ENCODE results near the gene GNB1. TPM values are rescaled to one million over a fixed set of nuclear protein-coding genes. Genes with fewer than 3 reads are reported as not detected.

GNB1 gene
- total RNA-seq, 1 donor from 2014 or later, result 280 TPM

DNA sequence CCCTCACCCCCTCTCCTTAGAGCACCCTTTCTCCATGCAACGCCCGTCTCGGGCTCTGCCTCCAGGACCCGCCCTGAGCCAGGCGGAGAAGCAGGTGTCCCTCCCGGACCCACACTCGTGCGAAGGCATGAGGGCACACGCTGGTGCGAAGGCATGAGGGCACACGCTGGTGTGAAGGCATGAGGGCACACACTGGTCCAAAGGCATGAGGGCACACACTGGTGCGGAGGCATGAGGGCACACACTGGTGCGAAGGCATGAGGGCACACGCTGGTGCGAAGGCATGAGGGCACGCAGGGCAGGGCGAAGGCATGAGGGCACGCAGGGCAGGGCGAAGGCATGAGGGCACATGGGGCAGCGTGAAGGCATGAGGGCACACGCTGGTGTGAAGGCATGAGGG is 34.0 kb upstream of the GNB1 start:
- intact Hi-C loops (cut with DNase I), result no loop called here
- DNase-seq (ENCODE audit: low spot score) (no peak), ATAC-seq (no peak)

DNA sequence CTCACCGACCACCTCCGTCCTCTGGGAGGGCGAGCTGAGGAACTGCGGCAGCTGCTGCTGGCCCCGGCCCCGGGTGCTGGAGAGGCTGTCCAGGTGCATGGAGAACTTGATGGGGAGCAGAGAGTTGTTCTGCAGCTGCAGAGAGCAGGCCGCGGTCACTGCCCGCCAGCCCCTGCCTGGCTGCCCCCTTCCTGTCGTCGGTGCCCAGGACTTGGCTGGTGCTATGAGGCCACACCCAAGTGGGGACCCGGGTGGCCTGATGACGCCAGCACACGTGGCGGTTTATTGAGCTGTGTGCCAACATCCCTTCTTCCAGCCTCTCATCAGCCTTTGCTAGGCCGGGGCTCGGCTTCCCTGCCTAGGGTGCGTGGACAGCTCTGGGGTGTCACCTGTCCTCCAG is 33.5 kb upstream of the GNB1 start:
- intact Hi-C loops (cut with DNase I), result no loop called here
- no peak for ATAC-seq
- DNase-seq (ENCODE audit: low spot score), result no peak

DNA sequence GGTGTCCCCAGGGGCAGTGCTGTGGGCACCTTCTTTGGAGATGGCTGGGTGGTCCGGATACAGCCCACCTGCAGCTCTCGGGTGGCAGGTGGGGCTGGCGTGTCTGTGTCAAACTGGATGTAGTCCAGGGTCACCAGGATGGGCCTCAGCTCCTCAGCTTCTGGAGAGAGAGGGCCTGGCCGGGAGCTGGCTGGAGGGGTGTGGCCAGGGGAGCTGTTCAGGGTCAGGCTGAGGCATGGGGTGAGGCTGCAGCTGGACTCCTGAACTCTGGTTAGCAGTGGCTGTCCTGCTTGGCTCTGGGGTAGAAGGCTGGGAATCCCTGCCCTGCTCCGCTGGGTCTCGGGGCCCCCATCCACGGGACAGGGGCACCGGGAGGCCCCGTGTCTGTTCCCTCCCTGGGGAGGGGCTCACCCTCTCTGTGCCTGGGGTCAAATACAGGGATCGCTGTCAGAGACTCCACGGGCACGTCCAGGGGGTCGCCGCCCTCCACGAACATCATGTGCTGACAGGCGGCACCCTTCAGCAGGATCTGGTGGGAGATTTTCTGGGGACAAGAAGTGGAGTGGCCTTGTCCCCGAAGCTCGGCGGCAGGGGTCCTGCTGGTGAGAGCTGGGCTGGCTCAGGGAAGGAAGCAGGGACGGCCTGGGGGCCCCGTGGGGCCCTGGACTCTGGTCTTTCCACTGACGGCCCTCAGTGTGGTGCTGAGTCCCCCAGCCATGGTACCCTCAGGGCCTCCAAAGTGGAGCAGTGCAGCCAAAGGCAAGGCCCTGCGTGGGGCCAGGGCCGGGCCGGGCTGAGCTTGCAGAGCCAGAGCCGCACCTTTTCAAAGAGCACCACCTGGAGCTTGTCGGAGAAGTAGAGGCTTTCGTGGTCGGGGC is 32.3 kb upstream of the GNB1 start:
- intact Hi-C loops (cut with DNase I), result no loop called here
- ATAC-seq (no peak), DNase-seq (ENCODE audit: low spot score) (peak; percentile 59)

DNA sequence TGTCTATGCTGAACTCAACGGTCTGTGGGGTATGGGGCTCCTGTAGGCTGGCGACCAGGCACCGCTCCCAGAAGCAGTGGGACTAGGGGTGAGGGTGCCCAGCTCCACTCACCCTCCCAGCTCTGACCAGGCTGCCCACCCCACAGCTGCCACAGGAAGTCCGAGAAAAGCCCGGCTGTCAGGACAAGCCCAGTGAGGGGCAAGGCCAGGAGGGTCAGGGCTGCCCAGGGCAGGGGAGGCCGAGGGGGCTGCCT is 31.7 kb upstream of the GNB1 start:
- no peak for ATAC-seq
- DNase-seq (ENCODE audit: low spot score), result no peak

DNA sequence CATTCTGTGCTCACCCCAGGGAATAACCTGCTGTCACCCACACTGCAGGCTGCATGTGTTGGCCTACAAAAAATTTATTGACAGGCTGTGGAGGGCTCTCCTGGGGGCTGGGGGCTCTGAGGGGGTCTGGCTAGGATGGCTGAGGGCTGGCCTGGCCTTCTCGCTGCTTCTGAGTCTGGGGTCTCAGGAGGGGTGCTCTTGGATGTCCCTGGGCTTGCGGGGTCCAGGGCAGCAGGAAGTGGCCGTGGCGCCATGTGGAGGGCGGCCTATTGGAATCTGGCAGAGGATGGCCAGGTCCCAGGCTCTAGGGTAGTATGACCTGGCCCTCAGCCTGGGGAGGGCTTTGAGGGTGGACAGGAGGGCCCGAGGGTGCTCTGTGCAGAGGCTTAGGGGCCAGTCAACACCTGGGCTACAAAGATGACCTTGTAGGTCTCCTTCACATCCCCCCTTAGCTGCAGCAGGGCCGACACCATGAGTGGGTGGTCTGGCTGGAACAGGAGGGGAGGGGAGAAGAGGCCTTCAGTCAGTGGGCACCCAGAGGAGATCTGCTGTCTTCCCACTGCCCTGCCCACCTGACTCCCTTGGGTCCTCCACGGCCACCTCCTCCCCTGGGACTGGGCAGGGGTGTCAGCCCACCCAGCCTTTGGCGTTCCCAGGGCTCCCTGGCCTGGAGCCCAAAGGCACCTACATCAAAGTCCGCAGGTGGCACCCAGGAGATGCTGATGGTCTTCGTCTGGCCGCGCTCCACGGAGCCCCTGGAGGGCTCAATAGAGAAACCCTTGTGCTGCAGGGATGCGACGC is 31.2 kb upstream of the GNB1 start:
- ATAC-seq (no peak), DNase-seq (ENCODE audit: low spot score) (peak; percentile 62)
- intact Hi-C loops (cut with DNase I), result no loop called here

More for the DNA sequence above, 31.7 kb upstream of the GNB1 start:
- intact Hi-C loops (cut with DNase I), result no loop called here

DNA sequence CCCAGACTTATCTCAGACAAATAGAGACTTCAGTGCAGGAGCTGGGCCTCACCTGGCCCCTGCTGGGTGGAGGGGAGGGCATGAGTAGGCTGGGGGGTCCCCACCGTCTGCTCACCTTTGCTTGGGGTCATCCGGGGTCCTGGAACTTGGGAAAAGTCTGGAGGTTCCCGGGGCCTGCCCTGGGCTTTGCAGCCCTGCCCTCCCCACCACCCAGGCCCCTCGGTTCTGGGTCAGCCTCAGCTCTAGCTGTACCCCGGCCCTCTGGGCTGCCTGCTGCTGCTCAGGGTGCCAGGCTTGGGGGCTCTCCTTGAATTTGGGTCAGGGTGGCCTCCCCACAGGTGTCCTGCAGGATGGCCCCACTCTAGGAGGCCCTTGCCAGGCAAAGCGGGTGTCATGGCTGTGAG is 30.6 kb upstream of the GNB1 start:
- intact Hi-C loops (cut with DNase I), result no loop called here
- ATAC-seq, result no peak
- DNase-seq (ENCODE audit: low spot score), result peak; percentile 58

DNA sequence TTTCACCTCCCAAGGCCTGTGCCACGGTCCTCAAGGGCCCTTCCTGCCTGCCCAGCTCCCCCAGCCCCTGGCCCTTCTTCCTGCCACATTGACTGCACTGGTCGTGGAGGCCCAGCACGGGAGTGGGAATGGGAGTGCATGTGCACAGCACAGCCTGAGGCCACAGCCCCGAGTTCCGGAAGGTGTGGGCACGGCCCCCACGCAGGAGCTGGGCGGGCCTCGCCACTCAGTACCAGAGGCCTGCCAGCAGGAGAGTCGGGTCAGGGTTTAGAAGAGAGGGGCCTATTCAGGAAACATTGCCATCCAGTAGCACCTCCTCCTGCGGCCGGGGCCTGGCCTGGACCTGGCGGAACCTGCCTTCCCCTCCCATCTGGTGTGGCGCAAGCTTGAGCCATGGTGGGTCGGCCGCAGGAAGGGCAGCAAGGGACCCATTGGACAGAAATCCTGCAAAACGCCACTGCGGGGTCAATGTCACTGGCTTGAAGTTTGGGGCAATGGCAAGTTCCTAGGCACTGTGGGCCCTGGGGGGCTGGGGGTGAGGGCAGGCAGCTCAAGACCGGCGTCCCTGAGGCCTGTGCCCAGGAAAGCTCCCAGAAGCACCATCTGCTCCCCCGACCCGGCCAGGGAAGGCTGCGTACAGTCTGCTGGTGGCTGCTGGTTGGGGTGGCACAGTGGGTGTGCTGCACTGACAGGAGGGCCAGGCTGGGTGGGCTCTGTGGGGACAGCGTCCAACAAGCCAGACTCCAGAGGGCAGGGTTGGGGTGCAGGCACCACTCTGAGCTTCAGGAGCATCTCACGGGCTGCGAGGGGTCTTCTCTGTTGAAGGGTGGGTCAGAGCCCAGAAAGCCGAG is 29.9 kb upstream of the GNB1 start:
- intact Hi-C loops (cut with DNase I), result no loop called here
- ATAC-seq (no peak), DNase-seq (ENCODE audit: low spot score) (peak; percentile 66)

DNA sequence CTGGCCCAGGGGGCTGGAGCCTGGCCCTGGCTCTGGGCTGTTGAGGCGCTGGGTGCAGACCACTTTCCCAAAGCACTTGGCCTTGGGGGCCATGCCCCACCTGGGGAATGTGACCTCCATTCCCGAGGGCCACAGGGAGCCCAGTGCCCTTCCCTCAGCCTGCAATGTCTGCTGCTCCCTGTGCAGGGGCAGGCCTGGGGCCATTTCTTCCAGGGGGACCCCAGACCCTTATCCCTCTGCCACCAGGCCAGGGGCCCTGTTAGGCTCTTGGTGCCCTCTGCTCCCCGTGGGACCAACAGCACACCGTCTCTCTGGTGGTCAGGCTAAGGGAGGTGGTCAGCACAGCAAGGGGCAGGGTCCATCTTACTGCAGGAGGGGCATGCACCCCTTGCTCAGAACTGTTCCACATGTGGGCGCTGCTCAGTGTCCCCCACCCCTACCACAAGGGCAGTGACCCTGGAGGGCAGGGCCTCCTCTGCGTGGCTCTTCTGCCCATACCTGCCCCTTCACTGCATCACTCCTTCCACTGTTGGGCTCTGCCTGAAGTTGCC is 29.2 kb upstream of the GNB1 start:
- DNase-seq (ENCODE audit: low spot score) (no peak), ATAC-seq (peak; percentile 1)
- intact Hi-C loops (cut with DNase I), result no loop called here

DNA sequence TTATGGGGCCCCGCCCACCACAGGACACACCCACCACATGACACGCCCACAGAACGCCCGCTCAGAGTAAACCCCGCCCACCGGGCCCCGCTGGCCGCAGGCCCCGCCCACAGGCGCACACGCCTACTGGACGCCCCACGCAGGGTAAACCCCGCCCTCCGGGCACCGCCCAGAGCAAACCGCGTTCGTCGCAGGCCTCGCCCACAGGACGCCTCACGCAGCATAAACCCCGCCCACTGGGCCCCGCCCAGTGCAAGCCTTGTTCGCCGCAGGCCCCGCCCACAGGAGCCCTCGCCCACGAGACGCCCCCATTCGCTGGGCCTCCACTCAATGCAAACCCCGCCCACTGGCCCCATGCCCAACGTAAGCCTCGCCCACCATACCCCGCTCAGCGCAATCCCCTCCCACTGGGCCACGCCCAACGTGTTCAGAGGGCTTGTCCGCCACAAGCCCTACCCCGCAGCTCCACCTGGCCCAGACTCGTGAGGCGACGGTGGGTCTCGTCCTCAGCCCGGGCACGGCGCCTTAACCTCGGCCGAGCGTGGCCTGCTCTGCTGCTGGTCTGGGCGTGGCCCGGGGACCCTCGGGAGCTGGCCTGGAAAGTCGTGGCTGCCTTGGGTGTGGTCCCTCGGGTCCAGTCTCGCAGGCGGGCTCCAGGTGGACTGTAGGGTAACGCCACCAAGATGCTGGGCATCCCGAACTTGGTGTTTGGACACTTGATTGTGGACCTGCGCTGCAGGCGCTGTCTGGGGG is 28.6 kb upstream of the GNB1 start:
- DNase-seq (ENCODE audit: low spot score), result peak; percentile 99
- intact Hi-C loops (cut with DNase I), result no loop called here
- ATAC-seq, result peak; percentile 93

DNA sequence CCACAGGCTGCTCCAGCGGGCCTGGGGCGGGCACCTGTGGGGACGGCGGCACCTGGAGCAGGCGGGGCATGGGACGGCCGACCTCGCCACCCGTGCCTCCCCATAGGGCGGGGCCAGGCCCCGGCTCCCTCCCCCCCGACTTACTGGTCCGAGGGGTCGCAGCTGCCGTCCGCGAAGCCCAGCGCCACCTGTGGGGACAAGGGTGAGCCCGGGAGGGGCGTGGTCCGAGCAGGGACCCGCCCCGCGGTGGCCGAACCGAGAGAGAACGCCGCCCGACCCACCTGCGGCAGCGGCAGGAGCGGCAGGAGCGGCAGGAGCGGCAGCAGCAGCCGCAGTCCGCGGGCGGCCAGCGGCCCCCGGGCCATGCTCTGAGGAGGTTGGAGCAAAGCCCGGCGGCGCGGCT is 28.0 kb upstream of the GNB1 start, which contains the start of gene TMEM52:
TMEM52 (minus strand) TSS at position 379 of the 403 bp plus-strand sequence; CDS start at position 365, 14 bp downstream.
- ATAC-seq, result no peak
- intact Hi-C loops (cut with DNase I), result no loop called here

DNA sequence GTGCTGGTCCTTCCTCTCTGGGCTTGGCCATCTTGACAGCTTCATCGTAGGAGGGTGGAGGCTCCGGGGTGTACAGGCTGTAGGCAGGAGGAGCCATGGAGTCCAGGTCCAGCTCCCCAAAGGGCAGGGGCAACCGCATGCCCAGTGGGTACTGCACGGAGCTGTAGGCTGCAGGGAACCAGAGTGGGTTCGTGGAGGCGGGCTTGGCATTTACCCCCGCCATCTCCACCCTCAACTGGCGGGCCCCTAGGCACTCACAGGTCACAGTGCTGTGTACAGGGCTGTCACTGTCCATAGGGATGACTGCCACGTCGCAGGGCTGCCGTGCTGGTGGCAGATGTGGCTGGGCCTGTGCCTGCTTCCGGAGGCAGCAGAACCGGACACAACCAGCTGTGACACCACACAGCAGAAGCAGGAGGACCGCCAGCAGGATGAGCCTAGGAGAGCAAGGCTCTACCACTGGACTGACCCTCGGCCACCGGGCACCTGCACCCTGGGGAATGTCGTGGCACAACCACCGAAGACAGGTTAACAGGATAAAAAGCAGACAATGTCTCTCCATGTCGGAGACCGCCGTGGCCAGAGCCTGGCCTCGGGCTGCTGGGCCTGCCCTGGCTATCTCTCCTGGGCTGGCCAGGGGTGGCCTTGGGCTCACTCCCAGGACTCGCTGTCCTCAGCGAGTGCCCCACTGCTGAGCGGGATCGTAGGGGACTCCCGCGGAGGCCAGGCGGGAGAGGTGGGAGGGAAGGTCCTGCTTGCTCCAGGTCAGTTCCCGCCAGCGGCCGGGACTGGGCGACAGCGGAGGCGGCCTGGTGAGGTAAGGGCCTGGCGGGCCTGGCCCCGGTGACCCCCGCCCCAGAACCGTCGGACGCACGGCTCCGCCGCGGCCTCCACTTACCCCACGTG is 27.4 kb upstream of the GNB1 start:
- intact Hi-C loops (cut with DNase I), result no loop called here
- no peak for ATAC-seq
- DNase-seq (ENCODE audit: low spot score), result peak; percentile 64

More for the DNA sequence above, 28.0 kb upstream of the GNB1 start, which contains the start of gene TMEM52:
- DNase-seq (ENCODE audit: low spot score), result no peak

DNA sequence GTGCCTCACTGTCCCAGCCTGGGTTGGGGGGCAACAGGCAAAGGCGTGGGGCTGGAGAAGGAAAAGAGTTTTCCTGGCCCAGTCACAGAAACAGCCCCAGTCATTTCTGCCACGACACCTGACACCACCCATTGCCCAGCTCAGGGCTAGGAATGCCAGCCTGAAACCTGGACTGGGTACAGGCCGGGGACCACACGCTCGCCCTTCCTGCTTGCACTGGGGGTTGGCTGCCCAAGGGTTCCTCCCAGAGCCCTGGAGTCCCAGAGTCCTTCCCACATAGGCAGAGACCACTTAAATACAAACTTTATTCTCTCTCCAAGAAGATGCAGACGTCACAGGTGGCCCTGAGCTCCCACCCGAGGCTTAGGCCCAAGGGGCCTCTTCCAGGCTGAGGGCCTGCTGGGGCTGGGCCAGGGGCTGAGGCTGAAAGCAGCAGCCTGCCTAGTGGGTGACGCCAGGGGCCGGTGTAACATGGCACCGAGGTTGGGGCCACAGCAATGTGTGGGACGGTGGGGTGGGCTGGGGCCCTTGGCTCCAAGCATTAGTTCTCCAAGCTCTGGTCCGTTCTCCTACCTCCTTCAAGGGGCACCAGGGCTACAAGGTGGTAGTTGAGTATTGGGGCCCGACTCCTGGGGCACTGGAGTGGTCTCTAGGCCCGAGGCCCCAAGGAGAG is 26.6 kb upstream of the GNB1 start:
- DNase-seq (ENCODE audit: low spot score), result peak; percentile 56
- intact Hi-C loops (cut with DNase I), result no loop called here

DNA sequence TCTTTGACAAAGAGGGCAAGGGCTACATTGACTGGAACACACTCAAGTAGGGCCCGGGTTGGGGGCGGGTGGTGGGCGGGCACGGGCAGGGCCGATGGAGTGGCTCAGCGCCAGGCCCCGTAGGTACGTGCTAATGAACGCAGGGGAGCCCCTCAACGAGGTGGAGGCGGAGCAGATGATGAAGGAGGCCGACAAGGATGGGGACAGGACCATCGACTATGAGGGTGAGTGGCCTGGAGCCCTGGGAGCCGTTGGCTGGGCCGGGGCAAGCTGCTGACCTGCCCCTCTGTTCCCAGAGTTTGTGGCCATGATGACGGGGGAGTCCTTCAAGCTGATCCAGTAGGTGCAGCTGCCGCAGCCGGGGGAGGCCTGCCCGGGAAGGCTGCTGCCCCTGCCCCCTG is 26.0 kb upstream of the GNB1 start:
- intact Hi-C loops (cut with DNase I), result no loop called here
- DNase-seq (ENCODE audit: low spot score) (no peak), ATAC-seq (no peak)

More for the DNA sequence above, 26.6 kb upstream of the GNB1 start:
- ATAC-seq, result no peak

DNA sequence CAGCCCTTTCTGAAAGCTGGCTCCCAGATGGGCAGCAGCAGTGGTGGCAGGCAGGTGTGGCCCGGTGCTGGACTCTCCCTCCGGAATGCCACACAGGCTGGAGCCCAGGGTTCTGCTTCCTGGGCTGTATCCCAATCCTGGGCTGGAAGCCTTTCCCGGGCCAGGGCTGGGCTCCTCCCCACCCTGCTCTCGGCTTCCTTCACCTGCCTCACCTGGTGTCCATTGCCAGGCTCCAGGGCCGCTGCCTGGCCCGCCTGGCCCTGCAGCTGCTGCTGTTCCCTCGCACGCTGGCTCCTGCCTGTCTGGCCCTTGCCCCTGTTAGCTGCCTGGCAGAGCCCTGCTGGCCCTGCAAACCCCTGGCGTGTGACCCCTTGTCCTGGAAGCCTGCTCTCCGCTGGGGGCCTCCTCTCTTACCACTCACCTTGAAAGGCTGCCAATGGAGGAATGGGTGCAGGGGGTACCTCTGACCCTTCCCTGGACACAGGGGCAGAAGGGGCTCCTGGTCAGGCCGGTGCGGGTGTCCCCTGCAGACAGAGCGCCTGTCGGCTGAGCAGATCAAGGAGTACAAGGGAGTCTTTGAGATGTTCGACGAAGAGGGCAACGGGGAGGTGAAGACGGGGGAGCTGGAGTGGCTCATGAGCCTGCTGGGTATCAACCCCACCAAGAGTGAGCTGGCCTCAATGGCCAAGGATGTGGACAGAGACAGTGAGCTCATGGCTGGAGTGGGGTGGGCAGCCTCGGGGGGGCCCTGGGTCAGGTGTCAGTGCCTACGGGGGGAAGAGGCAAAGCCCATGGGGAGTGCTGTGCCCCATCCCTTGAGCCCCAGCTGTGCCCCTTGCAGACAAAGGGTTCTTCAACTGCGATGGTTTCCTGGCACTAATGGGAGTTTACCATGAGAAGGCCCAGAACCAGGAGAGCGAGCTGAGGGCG is 25.3 kb upstream of the GNB1 start:
- ATAC-seq (no peak), DNase-seq (ENCODE audit: low spot score) (peak; percentile 56)
- intact Hi-C loops (cut with DNase I), result no loop called here

DNA sequence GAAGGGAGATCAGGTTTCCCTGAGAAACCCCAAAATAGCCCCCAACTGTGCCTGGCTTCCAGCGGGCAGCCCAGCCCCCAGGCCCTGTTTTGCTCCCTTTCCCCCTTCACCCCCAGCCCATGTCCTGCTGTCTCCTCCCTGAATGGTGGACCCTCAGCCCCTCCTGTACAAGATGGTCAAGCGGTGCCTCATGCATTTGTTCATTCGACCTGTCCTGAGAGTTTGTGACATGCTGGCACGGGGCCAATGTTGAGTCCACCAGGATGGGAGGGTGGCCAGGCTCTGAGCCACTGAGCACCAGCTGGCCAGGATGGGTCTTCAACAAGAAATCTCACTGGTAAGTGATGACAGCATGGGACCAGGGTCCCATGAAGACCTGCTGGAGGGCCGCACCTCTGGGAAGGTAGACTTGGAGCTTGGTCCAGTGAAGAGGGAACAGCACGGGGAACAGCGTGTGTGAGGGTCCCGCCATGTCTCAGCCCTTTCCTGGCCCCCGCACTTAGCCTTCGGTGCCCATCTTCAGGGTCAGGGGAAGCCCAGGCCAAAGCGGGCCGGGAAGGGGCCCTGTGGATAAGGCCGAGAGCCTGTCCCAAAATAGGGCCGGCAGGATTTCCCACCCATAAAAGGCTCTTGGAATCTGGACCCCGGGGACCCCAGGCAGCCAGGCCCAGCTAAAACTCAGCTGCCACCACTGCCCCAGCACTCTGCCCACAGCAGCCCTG is 24.2 kb upstream of the GNB1 start, which contains the start of gene CALML6:
CALML6 (plus strand) TSS at position 290 of the 722 bp plus-strand sequence; CDS start at position 311, 21 bp downstream.
- ATAC-seq (no peak), DNase-seq (ENCODE audit: low spot score) (peak; percentile 61)
- intact Hi-C loops (cut with DNase I), result no loop called here
